GM06990 (cell line): ENCODE data around the gene CAMTA1.

Experiments used
- DNase-seq: peaks from one replicate; pipeline ENCODE4 v3.0.0-alpha.2; 2011; ENCODE audit not compliant: insufficient read length; ENCODE audit errors: extremely low read depth
- H3K27me3 ChIP-seq: replicated peaks from 2 replicates; pipeline ENCODE4 v1.6.0; 2011; ENCODE audit warnings: low read length; ENCODE audit not compliant: control insufficient read depth, insufficient read depth
- H3K36me3 ChIP-seq: 2 replicates; pipeline ENCODE4 v1.5.1; 2011; ENCODE audit warnings: low read length; ENCODE audit not compliant: control insufficient read depth, insufficient read depth
- H3K4me3 ChIP-seq: replicated peaks from 2 replicates; pipeline ENCODE4 v1.5.1; 2011; ENCODE audit warnings: low read depth, mild to moderate bottlenecking, control low read depth, low read length
- TF ChIP-seq, protein P1 (sequence below): IDR thresholded peaks from 2 replicates; pipeline ENCODE4 v1.5.1; 2011; ENCODE audit warnings: low read length, control low read depth, mild to moderate bottlenecking, inconsistent platforms; ENCODE audit not compliant: insufficient read depth, poor library complexity, severe bottlenecking

Gene CAMTA1

GRCh38 chr1:7676274-7676945 lies 891.2 kb downstream of the CAMTA1 start:
- DNase-seq: no peak
- Histone ChIP-seq H3K27me3 (peaks cover 2% of the 10 kb centered on the region), H3K36me3 (no peaks in the 10 kb centered on the region), H3K4me3 (no peak overlapping the region)
- TF ChIP-seq, protein P1, sequence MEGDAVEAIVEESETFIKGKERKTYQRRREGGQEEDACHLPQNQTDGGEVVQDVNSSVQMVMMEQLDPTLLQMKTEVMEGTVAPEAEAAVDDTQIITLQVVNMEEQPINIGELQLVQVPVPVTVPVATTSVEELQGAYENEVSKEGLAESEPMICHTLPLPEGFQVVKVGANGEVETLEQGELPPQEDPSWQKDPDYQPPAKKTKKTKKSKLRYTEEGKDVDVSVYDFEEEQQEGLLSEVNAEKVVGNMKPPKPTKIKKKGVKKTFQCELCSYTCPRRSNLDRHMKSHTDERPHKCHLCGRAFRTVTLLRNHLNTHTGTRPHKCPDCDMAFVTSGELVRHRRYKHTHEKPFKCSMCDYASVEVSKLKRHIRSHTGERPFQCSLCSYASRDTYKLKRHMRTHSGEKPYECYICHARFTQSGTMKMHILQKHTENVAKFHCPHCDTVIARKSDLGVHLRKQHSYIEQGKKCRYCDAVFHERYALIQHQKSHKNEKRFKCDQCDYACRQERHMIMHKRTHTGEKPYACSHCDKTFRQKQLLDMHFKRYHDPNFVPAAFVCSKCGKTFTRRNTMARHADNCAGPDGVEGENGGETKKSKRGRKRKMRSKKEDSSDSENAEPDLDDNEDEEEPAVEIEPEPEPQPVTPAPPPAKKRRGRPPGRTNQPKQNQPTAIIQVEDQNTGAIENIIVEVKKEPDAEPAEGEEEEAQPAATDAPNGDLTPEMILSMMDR: no peak

- DNase-seq: no peak
- TF ChIP-seq, protein P1: no peak
- Histone ChIP-seq H3K36me3 (no peaks in the 10 kb centered on the region), H3K4me3 (no peak overlapping the region), H3K27me3 (peaks cover 2% of the 10 kb centered on the region)
These were observed 891.9 kb downstream of the CAMTA1 start for GRCh38 chr1:7677111-7677510.

GRCh38 chr1:7677815-7678214 lies 892.6 kb downstream of the CAMTA1 start:
- no peak for DNase-seq
- TF ChIP-seq, protein P1: no peak
- Histone ChIP-seq H3K36me3 (no peaks in the 10 kb centered on the region), H3K4me3 (no peak overlapping the region), H3K27me3 (peaks cover 2% of the 10 kb centered on the region)

- Histone ChIP-seq H3K27me3 (peaks cover 2% of the 10 kb centered on the region), H3K4me3 (no peak overlapping the region), H3K36me3 (no peaks in the 10 kb centered on the region)
- DNase-seq: no peak
- TF ChIP-seq, protein P1: no peak
These were observed 893.4 kb downstream of the CAMTA1 start for GRCh38 chr1:7678491-7679158.

- no peak for DNase-seq
- Histone ChIP-seq H3K36me3 (no peaks in the 10 kb centered on the region), H3K27me3 (peaks cover 2% of the 10 kb centered on the region), H3K4me3 (no peak overlapping the region)
- TF ChIP-seq, protein P1: no peak
These were observed 894.1 kb downstream of the CAMTA1 start for GRCh38 chr1:7679159-7679872.
